Erythroblast (primary cell): Measurements from ENCODE around the gene FAM107B.

Source experiments
- DNase-seq, 2 experiments: peaks; one replicate each; lab custom pipeline; 2025; lab: John Stamatoyannopoulos, UW
- GATA1 ChIP-seq: IDR thresholded peaks from 2 replicates; pipeline ENCODE4 v1.6.1; 2011; ENCODE audit warnings: low read depth, mild to moderate bottlenecking, control low read depth, low read length, moderate library complexity
- POLR2A ChIP-seq: IDR thresholded peaks from 2 replicates; pipeline ENCODE4 v1.6.1; 2011; ENCODE audit warnings: mild to moderate bottlenecking, low read length

The FAM107B gene

DNA sequence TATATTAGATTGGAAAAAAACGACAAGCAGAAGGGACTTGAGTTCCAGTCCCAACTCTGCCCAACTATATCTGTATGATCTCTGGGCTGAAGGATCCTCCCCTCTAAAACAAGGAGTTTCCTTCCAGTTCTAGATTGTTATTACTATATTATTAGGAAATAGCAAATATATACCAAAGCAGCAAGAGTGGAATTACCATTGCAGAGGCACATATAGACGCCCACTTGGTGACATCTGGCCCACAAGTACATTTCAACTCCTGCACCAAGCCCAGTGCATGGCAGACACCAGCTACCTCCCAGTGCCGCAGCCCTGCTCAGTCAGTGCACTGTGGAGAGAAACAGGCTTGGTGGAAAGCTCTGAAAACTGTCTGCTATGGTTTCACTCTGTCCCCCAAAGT lies 201.9 kb downstream of the FAM107B start:
- TF ChIP-seq GATA1 (no peak), POLR2A (no peak)

DNA sequence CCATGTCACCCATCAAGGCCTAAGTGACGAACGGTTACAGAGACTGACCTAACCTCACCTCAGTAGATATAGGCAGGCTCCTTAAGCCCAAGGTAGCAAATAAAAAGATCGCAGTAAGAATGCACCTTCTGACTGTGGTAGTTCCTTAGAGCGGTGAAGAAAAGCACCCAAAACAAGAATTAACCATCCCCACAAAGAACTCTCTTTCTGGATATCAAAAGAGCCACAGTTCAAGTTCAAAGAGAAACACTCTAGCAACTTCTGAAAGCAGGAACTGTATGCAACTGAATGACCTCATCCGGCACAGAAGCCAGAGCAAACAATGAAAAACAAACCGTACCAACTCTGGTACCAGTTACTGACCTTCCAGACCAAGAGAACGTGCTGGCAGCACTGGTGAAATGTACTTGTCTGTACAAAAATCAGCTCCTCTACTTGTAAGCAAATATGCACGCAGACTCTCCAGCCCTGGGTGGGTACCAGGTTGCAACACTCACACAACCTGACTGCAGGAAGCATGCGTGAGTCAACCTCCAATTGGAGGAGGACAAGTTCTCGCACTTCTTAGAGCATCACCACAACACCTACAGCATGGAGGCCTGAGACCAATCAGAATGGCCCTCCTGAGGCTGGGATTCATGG lies 202.7 kb downstream of the FAM107B start:
- TF ChIP-seq POLR2A (no peak), GATA1 (no peak)
- no peak for DNase-seq

More for the DNA sequence above, 201.9 kb downstream of the FAM107B start:
- no peak for DNase-seq

DNA sequence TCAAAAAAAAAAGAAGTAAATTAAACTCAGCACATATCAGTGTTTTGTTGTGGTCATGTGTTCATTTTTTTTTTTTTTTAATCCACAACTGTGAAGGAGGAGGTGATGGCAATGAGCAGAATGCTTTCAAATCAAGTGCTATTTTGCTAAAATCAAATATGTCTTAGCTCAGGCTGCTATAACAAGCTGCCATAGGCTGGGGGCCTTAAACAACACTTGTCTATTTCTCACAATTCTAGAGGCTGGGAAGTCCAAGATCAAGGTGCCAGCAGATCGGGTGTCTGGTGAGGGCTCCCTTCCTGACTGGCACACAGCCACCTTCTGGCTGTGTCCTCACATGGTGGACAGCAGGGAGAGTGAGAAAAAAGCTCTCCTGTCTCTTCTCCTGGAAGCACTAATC lies 203.9 kb downstream of the FAM107B start:
- no peak for DNase-seq

DNA sequence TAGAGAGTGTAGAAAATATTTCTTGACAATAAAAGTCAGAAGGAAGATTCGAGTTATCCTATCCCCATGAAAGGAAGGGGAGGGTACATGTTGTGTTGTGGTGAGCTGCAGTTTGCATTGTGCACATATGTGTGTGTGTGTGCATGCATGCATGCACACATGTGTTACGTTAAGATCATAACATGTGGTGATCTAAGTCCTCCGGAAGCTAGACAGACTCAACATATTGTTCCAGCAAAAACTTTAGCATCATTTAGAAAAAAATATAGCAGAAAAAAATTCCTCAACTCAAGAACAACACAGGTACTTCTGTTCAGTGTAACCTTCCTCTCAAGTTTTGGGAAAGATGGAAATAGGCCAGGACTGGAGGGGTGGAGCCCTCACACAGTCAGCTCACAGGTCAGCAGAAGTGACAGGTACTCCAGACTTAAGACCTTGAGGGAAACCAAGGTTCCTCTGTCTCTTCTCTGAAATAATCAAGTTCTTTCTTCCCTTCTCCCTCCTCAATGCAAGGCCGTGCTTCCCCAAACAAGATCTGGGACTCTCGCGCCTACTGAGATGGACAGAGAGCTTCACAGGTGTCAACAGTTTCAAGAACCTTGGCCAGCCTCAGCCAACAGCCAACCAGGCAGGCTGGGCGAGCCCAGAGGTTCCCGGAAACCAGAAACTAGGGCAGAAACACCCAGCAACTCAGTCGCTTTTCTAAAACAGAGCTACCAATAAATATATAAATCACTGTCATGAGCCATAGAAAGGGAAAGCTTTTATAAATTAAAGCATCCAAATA lies 205.2 kb downstream of the FAM107B start:
- no peak for DNase-seq
- TF ChIP-seq GATA1 = no peak
- TF ChIP-seq POLR2A = no peak

More for the DNA sequence above, 203.9 kb downstream of the FAM107B start:
- TF ChIP-seq POLR2A (no peak), GATA1 (no peak)

DNA sequence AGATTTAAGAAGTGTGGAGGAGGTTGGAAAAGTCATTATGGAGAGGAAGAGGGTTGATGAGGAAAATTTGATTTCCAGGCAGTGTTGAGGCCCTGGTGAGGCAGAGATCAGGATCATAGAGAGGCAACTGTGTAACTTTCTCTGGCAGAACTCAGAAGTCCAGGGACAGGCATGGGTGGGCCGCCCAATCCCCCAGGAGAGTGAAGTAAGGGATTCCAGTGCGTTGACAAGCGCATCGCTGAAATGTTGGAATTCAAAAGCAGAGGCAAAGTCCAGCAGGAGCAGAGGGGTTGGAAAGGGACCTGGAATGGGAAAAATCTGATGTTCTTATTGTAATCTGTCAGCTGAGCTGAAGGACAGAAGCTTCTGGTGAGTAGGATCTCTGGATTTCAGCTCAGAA lies 207.3 kb downstream of the FAM107B start:
- TF ChIP-seq GATA1 = no peak
- no peak for TF ChIP-seq POLR2A
- no peak for DNase-seq

- TF ChIP-seq GATA1 (no peak), POLR2A (no peak)
Observed at GRCh38 chr10:14566498-14566897, 208.2 kb downstream of the FAM107B start.

DNA sequence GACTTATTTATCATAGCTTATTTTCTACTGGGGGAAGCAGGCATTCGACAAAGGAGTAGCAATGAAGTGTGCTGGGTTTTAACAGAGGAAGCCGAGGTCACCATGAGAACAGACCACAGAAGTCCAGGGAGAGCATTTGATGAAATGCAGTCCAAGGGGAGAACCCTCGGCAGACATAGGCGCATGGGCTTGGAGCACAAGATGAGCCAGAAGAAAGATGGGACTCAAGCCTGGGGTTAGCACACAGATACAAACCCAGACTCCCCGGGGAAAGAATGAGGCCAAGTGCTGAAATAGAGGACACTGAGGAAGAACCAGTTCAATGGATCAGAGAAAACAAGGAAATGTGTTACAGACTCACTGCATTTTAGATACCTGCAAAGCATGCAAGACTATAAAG lies 209.5 kb downstream of the FAM107B start:
- no peak for TF ChIP-seq GATA1
- no peak for TF ChIP-seq POLR2A
- DNase-seq = no peak

More at GRCh38 chr10:14566498-14566897, 208.2 kb downstream of the FAM107B start:
- DNase-seq = no peak

- no peak for DNase-seq
- TF ChIP-seq GATA1 = no peak
- TF ChIP-seq POLR2A = no peak
Observed at GRCh38 chr10:14564268-14564744, 210.4 kb downstream of the FAM107B start.

- no peak for DNase-seq
- no peak for TF ChIP-seq GATA1
- TF ChIP-seq POLR2A = no peak
Observed at GRCh38 chr10:14563359-14563940, 211.2 kb downstream of the FAM107B start.

DNA sequence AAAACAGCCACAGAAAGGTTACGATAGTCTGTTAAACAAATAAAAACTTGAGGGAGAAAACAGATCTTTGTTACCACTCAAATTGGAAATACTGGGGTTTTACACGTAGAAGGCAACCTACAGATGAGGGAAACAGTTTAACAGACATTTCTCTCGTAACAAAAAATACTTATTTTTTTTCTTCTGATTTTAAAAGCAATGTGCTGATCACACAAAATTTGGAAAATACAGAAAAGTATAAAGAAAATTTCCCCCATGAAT lies 211.7 kb downstream of the FAM107B start:
- no peak for TF ChIP-seq POLR2A
- TF ChIP-seq GATA1 = no peak
- DNase-seq = no peak

DNA sequence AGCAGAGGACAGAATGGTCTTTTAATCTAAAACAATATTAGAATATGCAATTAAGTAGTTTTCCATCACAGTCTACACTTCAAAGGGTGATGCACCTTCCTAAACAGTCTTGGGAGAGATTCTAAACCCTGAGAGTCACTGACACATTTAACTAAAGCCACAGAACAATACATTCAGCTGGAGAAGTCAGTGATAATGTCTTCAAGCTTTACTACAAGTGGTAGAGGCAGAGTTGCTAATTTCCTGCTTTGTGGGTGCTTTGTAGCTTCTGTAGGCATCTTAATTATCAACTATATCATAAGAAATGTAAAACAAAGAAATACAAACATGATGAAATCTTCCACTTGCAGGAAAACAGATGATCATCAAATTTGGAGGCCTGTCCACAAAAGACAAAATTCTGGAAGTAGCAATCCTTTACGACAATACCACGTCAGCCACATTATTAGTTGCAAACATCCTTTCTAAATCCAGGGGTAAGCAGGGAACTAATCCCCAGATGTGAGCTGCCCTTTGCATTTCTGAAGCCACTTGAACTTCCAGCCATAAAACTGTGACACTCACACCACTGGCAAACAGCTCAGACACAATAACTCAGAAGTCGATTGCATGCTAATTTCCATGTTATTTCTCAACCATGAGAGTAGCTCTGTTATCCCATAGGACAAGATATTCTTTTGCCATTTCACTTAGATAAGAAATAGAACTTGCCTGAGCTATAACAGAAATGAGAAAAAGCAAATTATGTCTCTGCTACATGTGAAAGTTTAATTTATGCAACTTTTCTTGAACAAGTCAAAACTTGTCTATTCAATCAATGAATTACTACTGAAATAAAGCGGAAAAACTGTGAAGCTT lies 212.2 kb downstream of the FAM107B start:
- DNase-seq = no peak
- TF ChIP-seq POLR2A (no peak), GATA1 (no peak)

DNA sequence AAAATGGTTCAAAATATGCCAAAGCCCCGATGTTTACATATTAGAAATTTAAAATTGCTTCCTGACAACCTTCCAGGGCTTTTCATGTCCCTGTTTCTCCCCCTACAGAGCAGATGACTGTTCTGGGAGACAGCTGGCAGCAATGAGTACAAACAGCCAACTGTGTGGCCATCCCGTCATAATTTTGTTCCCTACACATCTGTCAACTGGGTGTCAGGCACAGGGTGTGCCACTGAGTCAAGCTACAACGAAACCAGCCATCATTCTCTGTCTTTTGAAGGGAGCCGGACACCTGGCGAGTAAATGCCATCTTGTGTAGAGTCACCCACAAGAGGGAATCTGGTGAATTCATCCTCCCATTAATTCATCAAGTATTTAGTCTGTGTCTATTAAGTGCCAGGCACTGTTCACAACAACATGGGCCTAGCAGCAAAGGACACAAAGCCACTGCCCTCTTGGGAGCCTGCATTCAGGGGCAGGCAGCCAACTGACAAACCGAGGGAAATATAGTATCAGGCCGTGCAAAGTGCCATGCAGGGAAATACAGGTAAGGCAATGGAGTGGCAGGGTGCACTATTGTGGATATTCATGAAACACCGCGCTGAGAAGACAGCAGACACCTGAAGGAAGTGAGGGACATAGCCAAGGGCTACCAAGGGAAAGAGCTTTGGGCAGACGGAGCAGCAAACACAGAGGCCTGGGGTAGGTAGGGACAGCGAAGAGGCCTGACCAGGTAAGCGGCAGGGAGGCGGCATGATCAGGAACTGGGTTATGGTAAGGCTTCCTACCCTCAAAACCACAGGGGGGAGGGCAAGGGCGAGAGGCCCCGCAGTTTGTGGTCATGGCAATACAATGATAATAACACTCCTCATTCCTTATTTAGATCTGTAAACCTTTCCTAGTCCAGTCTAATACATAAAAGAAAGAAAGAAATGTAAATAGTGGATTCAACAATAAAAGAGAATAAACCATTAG lies 213.6 kb downstream of the FAM107B start:
- no peak for TF ChIP-seq POLR2A
- TF ChIP-seq GATA1 = no peak
- DNase-seq = no peak
